ENCODE results near the gene FIGNL2.

Gene FIGNL2

GRCh38 chr12:51773145-51773869, 75.2 kb downstream of the FIGNL2 start:
- peak; percentile 58 for DNase-seq (ENCODE audit: low read depth)

DNA sequence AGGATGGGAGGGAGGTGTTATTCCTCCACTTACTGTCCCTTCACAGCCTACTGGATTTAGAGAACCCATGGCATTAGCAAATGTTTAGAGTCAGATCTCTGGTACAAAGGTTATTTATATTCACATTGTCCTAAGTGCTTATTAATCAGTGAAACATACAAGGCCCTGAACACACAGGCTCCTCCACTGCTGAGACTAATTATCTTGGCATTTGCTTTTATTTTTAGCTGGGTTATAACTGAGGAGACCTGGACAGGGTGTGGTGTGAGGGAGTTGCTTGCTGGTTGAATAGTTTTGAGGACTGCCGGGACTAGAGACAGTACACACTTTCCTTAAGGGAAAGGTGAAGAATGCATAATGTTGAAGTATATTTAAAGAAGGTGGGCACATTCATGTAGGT, 77.5 kb downstream of the FIGNL2 start:
- no peak for DNase-seq (ENCODE audit: low read depth)

All from iris pigment epithelial cell (primary cell).